ENCODE measurements around the gene ATG7.

- no peak for TF ChIP-seq POLR2A (IDR thresholded peaks at IDR 0.05; ENCODE audit: low read depth, low read length)
- no peak for TF ChIP-seq SUZ12 (IDR thresholded peaks at IDR 0.05; ENCODE audit: unreplicated experiment)
- TF ChIP-seq, protein P1, sequence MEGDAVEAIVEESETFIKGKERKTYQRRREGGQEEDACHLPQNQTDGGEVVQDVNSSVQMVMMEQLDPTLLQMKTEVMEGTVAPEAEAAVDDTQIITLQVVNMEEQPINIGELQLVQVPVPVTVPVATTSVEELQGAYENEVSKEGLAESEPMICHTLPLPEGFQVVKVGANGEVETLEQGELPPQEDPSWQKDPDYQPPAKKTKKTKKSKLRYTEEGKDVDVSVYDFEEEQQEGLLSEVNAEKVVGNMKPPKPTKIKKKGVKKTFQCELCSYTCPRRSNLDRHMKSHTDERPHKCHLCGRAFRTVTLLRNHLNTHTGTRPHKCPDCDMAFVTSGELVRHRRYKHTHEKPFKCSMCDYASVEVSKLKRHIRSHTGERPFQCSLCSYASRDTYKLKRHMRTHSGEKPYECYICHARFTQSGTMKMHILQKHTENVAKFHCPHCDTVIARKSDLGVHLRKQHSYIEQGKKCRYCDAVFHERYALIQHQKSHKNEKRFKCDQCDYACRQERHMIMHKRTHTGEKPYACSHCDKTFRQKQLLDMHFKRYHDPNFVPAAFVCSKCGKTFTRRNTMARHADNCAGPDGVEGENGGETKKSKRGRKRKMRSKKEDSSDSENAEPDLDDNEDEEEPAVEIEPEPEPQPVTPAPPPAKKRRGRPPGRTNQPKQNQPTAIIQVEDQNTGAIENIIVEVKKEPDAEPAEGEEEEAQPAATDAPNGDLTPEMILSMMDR (IDR thresholded peaks at IDR 0.05 in 2 of 3, conservative IDR thresholded peaks at IDR 0.05 in 1 of 3; ENCODE audit: control insufficient read depth in 2 of 3, extremely low read depth in 1 of 3, insufficient read depth in 1 of 3, low read depth in 3 of 3, low read length in 3 of 3), result no peak
- no peak for TF ChIP-seq NFIC (IDR thresholded peaks at IDR 0.05; ENCODE audit: low read depth, low read length)
- no peak for TF ChIP-seq EP300 (IDR thresholded peaks at IDR 0.05; ENCODE audit: borderline replicate concordance in 1 of 2, control insufficient read depth in 1 of 2, low read depth in 2 of 2, low read length in 2 of 2)
- TF ChIP-seq, protein P2, sequence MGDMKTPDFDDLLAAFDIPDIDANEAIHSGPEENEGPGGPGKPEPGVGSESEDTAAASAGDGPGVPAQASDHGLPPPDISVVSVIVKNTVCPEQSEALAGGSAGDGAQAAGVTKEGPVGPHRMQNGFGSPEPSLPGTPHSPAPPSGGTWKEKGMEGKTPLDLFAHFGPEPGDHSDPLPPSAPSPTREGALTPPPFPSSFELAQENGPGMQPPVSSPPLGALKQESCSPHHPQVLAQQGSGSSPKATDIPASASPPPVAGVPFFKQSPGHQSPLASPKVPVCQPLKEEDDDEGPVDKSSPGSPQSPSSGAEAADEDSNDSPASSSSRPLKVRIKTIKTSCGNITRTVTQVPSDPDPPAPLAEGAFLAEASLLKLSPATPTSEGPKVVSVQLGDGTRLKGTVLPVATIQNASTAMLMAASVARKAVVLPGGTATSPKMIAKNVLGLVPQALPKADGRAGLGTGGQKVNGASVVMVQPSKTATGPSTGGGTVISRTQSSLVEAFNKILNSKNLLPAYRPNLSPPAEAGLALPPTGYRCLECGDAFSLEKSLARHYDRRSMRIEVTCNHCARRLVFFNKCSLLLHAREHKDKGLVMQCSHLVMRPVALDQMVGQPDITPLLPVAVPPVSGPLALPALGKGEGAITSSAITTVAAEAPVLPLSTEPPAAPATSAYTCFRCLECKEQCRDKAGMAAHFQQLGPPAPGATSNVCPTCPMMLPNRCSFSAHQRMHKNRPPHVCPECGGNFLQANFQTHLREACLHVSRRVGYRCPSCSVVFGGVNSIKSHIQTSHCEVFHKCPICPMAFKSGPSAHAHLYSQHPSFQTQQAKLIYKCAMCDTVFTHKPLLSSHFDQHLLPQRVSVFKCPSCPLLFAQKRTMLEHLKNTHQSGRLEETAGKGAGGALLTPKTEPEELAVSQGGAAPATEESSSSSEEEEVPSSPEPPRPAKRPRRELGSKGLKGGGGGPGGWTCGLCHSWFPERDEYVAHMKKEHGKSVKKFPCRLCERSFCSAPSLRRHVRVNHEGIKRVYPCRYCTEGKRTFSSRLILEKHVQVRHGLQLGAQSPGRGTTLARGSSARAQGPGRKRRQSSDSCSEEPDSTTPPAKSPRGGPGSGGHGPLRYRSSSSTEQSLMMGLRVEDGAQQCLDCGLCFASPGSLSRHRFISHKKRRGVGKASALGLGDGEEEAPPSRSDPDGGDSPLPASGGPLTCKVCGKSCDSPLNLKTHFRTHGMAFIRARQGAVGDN (IDR thresholded peaks at IDR 0.05), result no peak
- TF ChIP-seq TBL1XR1 (IDR thresholded peaks at IDR 0.05; ENCODE audit: low read depth, low read length), result no peak
- TF ChIP-seq CREM (IDR thresholded peaks at IDR 0.05; ENCODE audit: low read depth), result no peak
- TF ChIP-seq POLR2AphosphoS5 (IDR thresholded peaks at IDR 0.05; ENCODE audit: low read length), result no peak
- no peak for TF ChIP-seq ZNF384 (IDR thresholded peaks at IDR 0.05; ENCODE audit: borderline replicate concordance, low read depth, low read length)
- no peak for TF ChIP-seq POU2F2 (IDR thresholded peaks at IDR 0.05; ENCODE audit: borderline replicate concordance, low read depth, low read length)
- TF ChIP-seq SIX5 (IDR thresholded peaks at IDR 0.05; ENCODE audit: low read depth, low read length, severe bottlenecking), result no peak
- TF ChIP-seq, protein P3, sequence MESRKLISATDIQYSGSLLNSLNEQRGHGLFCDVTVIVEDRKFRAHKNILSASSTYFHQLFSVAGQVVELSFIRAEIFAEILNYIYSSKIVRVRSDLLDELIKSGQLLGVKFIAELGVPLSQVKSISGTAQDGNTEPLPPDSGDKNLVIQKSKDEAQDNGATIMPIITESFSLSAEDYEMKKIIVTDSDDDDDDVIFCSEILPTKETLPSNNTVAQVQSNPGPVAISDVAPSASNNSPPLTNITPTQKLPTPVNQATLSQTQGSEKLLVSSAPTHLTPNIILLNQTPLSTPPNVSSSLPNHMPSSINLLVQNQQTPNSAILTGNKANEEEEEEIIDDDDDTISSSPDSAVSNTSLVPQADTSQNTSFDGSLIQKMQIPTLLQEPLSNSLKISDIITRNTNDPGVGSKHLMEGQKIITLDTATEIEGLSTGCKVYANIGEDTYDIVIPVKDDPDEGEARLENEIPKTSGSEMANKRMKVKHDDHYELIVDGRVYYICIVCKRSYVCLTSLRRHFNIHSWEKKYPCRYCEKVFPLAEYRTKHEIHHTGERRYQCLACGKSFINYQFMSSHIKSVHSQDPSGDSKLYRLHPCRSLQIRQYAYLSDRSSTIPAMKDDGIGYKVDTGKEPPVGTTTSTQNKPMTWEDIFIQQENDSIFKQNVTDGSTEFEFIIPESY (IDR thresholded peaks at IDR 0.05), result no peak
These were observed 235.5 kb downstream of the ATG7 start for GRCh38 chr3:11507719-11508118.
